ENCODE results near the gene EEFSEC.

- TF ChIP-seq RAD21 (conservative IDR thresholded peaks at IDR 0.05), result no peak
- TF ChIP-seq CTCF (IDR thresholded peaks at IDR 0.05; ENCODE audit: poor library complexity, severe bottlenecking), result no peak
- TF ChIP-seq POLR2AphosphoS5 (IDR thresholded peaks at IDR 0.05), result no peak
- no peak for TF ChIP-seq EZH2 (IDR thresholded peaks at IDR 0.05; ENCODE audit: borderline replicate concordance, insufficient read depth, low read length, poor library complexity, severe bottlenecking)
- TF ChIP-seq EP300 (conservative IDR thresholded peaks at IDR 0.05; ENCODE audit: poor library complexity, severe bottlenecking), result no peak
- TF ChIP-seq REST (IDR thresholded peaks at IDR 0.05; ENCODE audit: borderline replicate concordance), result no peak
- TF ChIP-seq TAF1 (IDR thresholded peaks at IDR 0.05; ENCODE audit: low read depth), result no peak
- no peak for TF ChIP-seq SMC3 (conservative IDR thresholded peaks at IDR 0.05; ENCODE audit: poor library complexity)
These were observed 212.9 kb downstream of the EEFSEC start for GRCh38 chr3:128366136-128366535.

Data from neural cell (in vitro differentiated cells).